ENCODE data around the gene SF3A2.

DNA sequence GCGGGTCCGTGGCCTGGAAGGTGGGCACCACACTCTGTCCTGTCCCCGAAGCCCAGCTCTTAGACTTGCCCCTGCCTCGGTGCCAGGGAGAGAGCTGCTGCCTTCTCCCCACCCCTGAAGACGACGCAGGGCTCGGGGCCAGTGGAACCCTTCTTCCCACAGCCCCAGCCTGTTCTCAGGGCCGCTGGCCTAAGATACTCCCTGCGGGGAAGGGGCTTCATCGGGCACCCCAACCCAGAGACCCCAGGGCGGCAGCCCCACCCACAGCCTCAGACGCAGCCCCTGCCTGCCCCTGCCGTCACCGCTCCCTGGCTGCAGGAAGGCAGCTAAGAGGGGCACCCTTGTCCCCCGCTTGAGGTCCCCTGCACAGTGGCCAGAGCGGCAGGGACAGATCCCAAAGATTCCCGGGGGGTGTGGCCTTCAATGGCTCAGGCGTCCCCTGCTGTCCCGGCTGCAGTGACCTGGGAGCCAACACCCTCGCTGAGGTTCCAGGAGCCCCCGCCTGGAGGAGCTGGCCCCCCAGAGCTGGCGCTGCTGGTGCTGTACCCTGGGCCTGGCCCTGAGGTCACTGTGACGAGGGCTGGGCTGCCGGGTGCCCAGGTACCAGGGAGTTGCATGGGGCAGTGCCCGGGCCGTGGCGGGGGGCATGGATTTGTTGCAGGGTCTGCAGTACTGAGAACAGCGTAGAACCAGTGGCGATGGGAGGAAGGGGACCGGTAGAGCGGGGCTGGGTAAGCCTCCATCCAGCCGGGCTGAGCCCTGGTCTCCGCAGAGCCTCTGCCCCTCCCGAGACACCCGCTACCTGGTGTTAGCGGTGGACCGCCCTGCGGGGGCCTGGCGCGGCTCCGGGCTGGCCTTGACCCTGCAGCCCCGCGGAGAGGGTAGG lies 13.5 kb downstream of the SF3A2 start:
- TF ChIP-seq, protein P1, sequence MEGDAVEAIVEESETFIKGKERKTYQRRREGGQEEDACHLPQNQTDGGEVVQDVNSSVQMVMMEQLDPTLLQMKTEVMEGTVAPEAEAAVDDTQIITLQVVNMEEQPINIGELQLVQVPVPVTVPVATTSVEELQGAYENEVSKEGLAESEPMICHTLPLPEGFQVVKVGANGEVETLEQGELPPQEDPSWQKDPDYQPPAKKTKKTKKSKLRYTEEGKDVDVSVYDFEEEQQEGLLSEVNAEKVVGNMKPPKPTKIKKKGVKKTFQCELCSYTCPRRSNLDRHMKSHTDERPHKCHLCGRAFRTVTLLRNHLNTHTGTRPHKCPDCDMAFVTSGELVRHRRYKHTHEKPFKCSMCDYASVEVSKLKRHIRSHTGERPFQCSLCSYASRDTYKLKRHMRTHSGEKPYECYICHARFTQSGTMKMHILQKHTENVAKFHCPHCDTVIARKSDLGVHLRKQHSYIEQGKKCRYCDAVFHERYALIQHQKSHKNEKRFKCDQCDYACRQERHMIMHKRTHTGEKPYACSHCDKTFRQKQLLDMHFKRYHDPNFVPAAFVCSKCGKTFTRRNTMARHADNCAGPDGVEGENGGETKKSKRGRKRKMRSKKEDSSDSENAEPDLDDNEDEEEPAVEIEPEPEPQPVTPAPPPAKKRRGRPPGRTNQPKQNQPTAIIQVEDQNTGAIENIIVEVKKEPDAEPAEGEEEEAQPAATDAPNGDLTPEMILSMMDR (conservative IDR thresholded peaks at IDR 0.05; ENCODE audit: low read length), result no peak
- TF ChIP-seq EZH2phosphoT487 (IDR thresholded peaks at IDR 0.05; ENCODE audit: borderline replicate concordance, low read depth, low read length), result no peak

All from OCI-LY7 (cell line).